HG03571 (cell line): Measurements from ENCODE around the gene GLI2.

ENCODE experiments used
- ATAC-seq: cut with Tn5 transposase; IDR thresholded peaks from one replicate; pipeline ENCODE4 v1.9.1; 2021; ENCODE audit not compliant: unreplicated experiment

The GLI2 gene

GRCh38 chr2:120754067-120754960 is 18.6 kb downstream of the GLI2 start:
- ATAC-seq: no peak

GRCh38 chr2:120758181-120759144 is 22.8 kb downstream of the GLI2 start:
- no peak for ATAC-seq

GRCh38 chr2:120759543-120760331 is 24.1 kb downstream of the GLI2 start:
- no peak for ATAC-seq

GRCh38 chr2:120760446-120761135 is 24.9 kb downstream of the GLI2 start:
- no peak for ATAC-seq

GRCh38 chr2:120761164-120761861 is 25.6 kb downstream of the GLI2 start:
- no peak for ATAC-seq

- ATAC-seq: no peak
These were observed 26.2 kb downstream of the GLI2 start for GRCh38 chr2:120761911-120762310.

GRCh38 chr2:120762341-120763061 is 26.8 kb downstream of the GLI2 start:
- ATAC-seq: no peak

GRCh38 chr2:120763508-120763907 is 27.8 kb downstream of the GLI2 start:
- ATAC-seq: no peak

GRCh38 chr2:120763931-120764330 is 28.3 kb downstream of the GLI2 start:
- ATAC-seq: no peak

- ATAC-seq: no peak
These were observed 28.8 kb downstream of the GLI2 start for GRCh38 chr2:120764492-120764891.

GRCh38 chr2:120764991-120765677 is 29.5 kb downstream of the GLI2 start:
- ATAC-seq: no peak

GRCh38 chr2:120765678-120766469 is 30.2 kb downstream of the GLI2 start:
- ATAC-seq: no peak

- ATAC-seq: no peak
These were observed 31.0 kb downstream of the GLI2 start for GRCh38 chr2:120766470-120767351.

- no peak for ATAC-seq
These were observed 31.9 kb downstream of the GLI2 start for GRCh38 chr2:120767486-120768005.

- no peak for ATAC-seq
These were observed 32.7 kb downstream of the GLI2 start for GRCh38 chr2:120768112-120769048.
